ENCODE results near the gene ZNF677.
A peak's percentile ranks its signal among the peaks of the same experiment; 100 is the strongest.

DNA sequence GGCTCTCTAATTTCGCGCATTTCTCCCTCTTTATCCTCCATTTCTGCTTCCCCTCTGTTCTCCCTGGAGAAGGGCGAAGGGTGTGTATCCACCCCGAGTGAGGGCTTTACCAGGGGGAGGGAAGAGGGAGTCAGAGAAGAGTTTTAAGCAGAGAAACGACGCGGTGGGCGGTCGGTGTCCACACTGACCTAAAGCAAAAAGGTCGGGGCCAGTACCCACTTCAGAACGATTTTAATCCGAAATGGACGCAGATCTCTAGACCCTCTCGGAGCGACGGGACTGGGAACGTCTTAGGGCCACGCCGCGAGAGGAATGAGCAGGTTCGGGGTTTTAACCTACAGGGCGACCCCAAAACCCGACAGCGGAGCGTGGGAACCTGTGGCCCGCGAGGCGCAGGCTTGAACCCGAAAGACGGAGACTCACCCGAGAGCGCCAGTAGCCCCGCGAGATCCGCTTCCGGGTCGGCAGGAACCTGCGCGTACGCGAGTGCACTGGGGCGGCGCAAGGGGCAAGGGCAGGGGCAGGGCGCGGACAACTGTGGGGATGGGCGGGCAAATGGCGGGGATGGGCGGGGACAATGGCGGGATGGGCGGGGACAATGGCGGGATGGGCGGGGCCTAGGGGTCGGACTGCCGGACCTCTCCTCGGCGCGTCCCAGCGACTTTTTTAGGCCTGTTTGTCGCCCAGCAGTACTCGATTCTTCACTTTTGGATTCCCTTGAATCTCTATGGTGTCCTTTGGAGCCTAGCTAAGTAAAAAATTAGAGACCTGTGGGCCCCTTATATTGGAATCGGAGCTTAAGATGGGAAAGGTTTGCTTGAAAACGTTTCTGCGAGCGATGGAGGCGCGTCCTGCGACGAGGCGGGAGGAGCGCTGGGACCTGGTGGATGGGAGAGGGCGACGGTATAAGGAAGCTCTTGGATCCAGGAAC, at the start of gene ZNF677:
- TF ChIP-seq POLR2A (IDR thresholded peaks at IDR 0.05; ENCODE audit: low read depth, low read length), result peak; percentile 73
- TF ChIP-seq, protein P1, sequence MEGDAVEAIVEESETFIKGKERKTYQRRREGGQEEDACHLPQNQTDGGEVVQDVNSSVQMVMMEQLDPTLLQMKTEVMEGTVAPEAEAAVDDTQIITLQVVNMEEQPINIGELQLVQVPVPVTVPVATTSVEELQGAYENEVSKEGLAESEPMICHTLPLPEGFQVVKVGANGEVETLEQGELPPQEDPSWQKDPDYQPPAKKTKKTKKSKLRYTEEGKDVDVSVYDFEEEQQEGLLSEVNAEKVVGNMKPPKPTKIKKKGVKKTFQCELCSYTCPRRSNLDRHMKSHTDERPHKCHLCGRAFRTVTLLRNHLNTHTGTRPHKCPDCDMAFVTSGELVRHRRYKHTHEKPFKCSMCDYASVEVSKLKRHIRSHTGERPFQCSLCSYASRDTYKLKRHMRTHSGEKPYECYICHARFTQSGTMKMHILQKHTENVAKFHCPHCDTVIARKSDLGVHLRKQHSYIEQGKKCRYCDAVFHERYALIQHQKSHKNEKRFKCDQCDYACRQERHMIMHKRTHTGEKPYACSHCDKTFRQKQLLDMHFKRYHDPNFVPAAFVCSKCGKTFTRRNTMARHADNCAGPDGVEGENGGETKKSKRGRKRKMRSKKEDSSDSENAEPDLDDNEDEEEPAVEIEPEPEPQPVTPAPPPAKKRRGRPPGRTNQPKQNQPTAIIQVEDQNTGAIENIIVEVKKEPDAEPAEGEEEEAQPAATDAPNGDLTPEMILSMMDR (IDR thresholded peaks at IDR 0.05; ENCODE audit: extremely low read depth in 1 of 2, insufficient read depth in 1 of 2, low read depth in 1 of 2, low read length in 2 of 2), result no peak
- TF ChIP-seq POLR2AphosphoS5 (IDR thresholded peaks at IDR 0.05; ENCODE audit: insufficient read depth, low read depth, low read length), result peak; percentile 61
- TF ChIP-seq, protein P2, sequence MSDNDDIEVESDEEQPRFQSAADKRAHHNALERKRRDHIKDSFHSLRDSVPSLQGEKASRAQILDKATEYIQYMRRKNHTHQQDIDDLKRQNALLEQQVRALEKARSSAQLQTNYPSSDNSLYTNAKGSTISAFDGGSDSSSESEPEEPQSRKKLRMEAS (IDR thresholded peaks at IDR 0.05; ENCODE audit: insufficient read depth, insufficient read length), result no peak
- no peak for TF ChIP-seq MYC (IDR thresholded peaks at IDR 0.05; ENCODE audit: low read depth, low read length)

Measured in endothelial cell of umbilical vein (primary cell).